ENCODE data around the gene UROC1. TPM values are rescaled to one million over a fixed set of nuclear protein-coding genes. Genes with fewer than 3 reads are reported as not detected.

UROC1 gene
- total RNA-seq, 6 experiments from 2014 or later = not detected

GRCh38 chr3:126459763-126460127, 57.8 kb downstream of the UROC1 start:
- Mint-ChIP-seq H3K9me3 (no peaks in the 10 kb centered on the region), H3K27ac (no peak overlapping the region), H3K27me3 (ENCODE audit: insufficient read depth) (no peaks in the 10 kb centered on the region), H3K4me3 (no peak overlapping the region), H3K4me1 (ENCODE audit: low read depth) (no peaks in the 10 kb centered on the region), H3K36me3 (ENCODE audit: low read depth) (peaks cover 27% of the 10 kb centered on the region)
- TF ChIP-seq CTCF (IDR thresholded peaks at IDR 0.05) = no peak
- DNase-seq = no peak

- H3K27ac Mint-ChIP-seq = no peak overlapping the region
- H3K4me3 Mint-ChIP-seq = no peak overlapping the region
- no peaks in the 10 kb centered on the region for H3K4me1 Mint-ChIP-seq (ENCODE audit: low read depth)
- no peak for TF ChIP-seq CTCF (IDR thresholded peaks at IDR 0.05)
- no peak for DNase-seq
- peaks cover 28% of the 10 kb centered on the region for H3K36me3 Mint-ChIP-seq (ENCODE audit: low read depth)
- no peaks in the 10 kb centered on the region for H3K27me3 Mint-ChIP-seq (ENCODE audit: insufficient read depth)
- H3K9me3 Mint-ChIP-seq = no peaks in the 10 kb centered on the region
Measured at GRCh38 chr3:126459111-126459762, 58.3 kb downstream of the UROC1 start.

GRCh38 chr3:126456766-126457388, 60.7 kb downstream of the UROC1 start:
- no peak for TF ChIP-seq CTCF (IDR thresholded peaks at IDR 0.05)
- no peaks in the 10 kb centered on the region for H3K27me3 Mint-ChIP-seq (ENCODE audit: insufficient read depth)
- H3K9me3 Mint-ChIP-seq = no peaks in the 10 kb centered on the region
- H3K36me3 Mint-ChIP-seq (ENCODE audit: low read depth) = peaks cover 31% of the 10 kb centered on the region
- no peak for DNase-seq
- H3K4me1 Mint-ChIP-seq (ENCODE audit: low read depth) = no peaks in the 10 kb centered on the region
- no peak overlapping the region for H3K27ac Mint-ChIP-seq
- H3K4me3 Mint-ChIP-seq = no peak overlapping the region

- Mint-ChIP-seq H3K27me3 (ENCODE audit: insufficient read depth) (no peaks in the 10 kb centered on the region), H3K27ac (no peak overlapping the region), H3K9me3 (no peaks in the 10 kb centered on the region), H3K36me3 (ENCODE audit: low read depth) (peaks cover 38% of the 10 kb centered on the region), H3K4me3 (no peak overlapping the region), H3K4me1 (ENCODE audit: low read depth) (no peaks in the 10 kb centered on the region)
- no peak for DNase-seq
- no peak for TF ChIP-seq CTCF (IDR thresholded peaks at IDR 0.05)
Measured at GRCh38 chr3:126456211-126456610, 61.4 kb downstream of the UROC1 start.

GRCh38 chr3:126454437-126455198, 63.0 kb downstream of the UROC1 start:
- peaks cover 44% of the 10 kb centered on the region for H3K36me3 Mint-ChIP-seq (ENCODE audit: low read depth)
- no peak for TF ChIP-seq CTCF (IDR thresholded peaks at IDR 0.05)
- H3K4me3 Mint-ChIP-seq = no peak overlapping the region
- DNase-seq = no peak
- H3K27me3 Mint-ChIP-seq (ENCODE audit: insufficient read depth) = peaks cover 3% of the 10 kb centered on the region; the same call in 1 of the 2 replicates
- H3K4me1 Mint-ChIP-seq (ENCODE audit: low read depth) = no peaks in the 10 kb centered on the region
- H3K27ac Mint-ChIP-seq = no peak overlapping the region
- H3K9me3 Mint-ChIP-seq = no peaks in the 10 kb centered on the region

Data from HFFc6 (cell line).